HG03095 (cell line): ENCODE measurements around the gene CDYL2.
"Not testable (repeated sequence)": the region's sequence is repeated elsewhere in the genome, so short reads cannot be mapped to it uniquely, and the experiment has no call there.

Experiments used
- ATAC-seq: cut with Tn5 transposase; IDR thresholded peaks from one replicate; pipeline ENCODE4 v1.9.1; 2021; ENCODE audit warnings: moderate library complexity; ENCODE audit not compliant: unreplicated experiment

CDYL2 gene

DNA sequence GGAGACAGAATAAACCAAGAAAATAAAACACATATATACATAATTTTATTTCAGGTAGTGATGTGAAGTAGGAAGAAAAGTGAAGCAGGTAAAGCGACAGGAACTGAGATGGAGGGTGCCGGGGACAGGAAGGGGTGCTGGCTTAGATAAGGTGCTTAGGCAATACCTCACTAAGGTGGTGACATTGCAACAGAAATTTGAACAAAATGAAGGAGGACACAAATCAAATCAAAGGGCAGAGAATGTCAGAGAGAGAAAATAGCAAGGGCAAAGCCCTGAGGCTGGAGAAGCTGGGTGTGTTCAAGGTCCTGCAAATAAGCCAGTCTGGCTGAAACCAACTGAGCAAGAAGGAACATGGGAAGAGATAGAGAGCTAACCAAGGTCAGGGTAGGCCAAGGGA, 5.0 kb upstream of the CDYL2 start:
- ATAC-seq = no peak

DNA sequence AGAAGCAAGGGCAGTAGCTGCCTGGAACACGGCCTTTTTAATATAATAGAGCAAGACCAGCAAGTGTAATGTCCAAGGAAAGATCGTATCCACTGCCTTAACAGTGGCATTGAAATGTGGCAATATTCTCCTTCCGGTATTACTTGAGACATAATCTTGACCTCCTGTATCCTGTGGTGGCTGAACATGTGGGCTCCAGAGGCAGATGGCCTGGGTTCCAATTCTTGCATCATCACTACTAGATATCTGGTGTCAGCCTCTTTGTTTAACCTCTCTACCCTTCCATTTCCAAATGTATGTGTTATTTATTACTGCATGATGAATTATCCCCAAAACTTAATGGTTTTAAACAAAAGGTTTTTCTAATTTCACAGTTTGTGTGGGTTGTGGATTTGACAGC, 3.5 kb upstream of the CDYL2 start:
- no peak for ATAC-seq

- ATAC-seq = no peak
Observed at GRCh38 chr16:80806927-80807340, 2.5 kb upstream of the CDYL2 start.

GRCh38 chr16:80806289-80806688, 1.9 kb upstream of the CDYL2 start:
- no peak for ATAC-seq

GRCh38 chr16:80804056-80804525, 307 bp downstream of the CDYL2 start:
- peak; percentile 32 for ATAC-seq

GRCh38 chr16:80803339-80804055, 901 bp downstream of the CDYL2 start:
- ATAC-seq = peak; percentile 19

DNA sequence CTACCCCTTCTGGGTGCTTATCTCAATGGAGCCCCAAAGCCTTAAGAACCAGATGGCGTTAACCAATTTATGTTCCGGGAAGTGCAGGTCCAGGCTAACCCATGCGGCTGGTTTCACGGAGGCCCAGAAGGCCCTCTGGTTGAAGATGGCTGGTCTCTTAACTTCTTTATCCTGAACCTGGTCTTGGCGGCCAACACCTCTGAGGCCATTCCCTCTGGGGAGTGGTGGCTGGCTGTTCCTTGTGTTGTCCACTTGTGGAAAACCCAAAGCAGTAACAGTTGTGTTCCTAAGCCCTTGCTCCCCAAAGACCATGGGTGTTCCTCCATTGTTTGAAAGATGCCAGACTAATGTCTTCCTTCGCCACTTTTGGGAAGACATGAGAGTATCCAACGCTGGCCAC, 1.5 kb downstream of the CDYL2 start:
- no peak for ATAC-seq

DNA sequence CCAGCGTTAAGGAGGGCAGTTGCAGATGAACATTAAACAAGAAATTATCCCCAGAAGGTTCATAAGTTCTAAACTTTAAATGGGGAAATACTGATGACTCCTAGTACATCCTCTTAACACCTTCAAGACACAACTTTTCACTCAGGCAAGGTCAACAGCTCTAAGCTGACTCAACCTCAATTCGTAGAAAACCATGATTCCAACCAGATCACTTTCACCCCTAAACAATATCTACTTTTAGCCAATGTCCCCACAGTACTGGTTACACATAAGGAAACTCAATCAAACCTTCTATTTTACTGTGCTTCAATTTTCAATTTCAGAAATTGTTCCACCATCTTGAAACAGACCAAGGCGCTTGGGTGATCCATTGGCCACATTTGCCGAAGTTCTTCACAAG, 2.3 kb downstream of the CDYL2 start:
- no peak for ATAC-seq

GRCh38 chr16:80794071-80794470, 10.3 kb downstream of the CDYL2 start:
- ATAC-seq = no peak

- ATAC-seq = no peak
Observed at GRCh38 chr16:80792031-80792430, 12.4 kb downstream of the CDYL2 start.

DNA sequence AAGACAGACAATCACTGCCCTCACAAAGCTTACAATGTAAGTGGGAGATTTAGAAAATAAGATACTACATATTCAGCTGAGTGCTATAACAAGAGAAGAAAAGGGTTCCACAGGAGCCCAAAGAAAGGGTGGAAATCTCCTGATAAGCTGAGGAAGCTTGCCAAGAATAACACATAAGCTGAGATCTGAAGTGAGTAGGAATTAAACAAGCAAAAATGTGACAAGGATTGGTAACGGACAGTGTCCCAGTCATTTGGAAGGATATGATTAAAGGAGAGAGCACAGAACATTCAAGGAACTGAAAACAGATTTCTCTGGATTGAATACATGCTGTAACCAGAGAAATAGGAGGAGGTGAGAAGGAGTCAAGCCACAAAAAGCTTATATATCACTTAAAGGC, 13.0 kb downstream of the CDYL2 start:
- no peak for ATAC-seq

- ATAC-seq = no peak
Observed at GRCh38 chr16:80790751-80791150, 13.6 kb downstream of the CDYL2 start.

DNA sequence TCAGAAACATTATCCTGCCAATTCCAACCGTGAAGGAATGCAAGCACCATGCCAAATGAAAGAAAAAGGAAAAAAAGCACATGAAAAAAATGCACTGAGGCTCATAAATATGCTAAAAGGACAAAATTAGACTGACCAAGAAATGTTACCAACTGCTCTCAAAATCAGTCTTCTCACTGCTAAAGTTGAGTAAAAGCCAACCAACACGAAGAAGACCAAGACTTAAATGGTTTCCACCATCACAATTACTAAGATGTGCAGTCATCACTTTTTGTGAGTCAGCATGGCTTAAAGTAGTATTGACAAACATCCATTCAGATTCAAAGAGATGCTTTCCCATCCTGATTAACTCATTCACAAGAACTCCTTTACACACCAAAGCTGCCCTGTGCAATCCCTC, 16.4 kb downstream of the CDYL2 start:
- ATAC-seq = no peak

DNA sequence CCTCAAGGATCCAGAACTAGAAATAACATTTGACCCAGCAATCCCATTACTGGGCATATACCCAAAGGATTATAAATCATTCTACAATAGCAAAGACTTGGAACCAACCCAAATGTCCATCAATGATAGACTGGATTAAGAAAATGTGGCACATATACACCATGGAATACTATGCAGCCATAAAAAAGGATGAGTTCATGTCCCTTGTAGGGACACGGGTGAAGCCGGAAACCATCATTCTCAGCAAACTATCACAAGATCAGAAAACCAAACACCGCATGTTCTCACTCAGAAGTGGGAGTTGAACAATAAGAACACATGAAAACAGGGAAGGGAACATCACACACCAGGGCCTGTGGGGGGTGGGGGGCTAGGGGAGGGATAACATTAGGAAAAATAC, 17.8 kb downstream of the CDYL2 start:
- ATAC-seq = not testable (repeated sequence)

DNA sequence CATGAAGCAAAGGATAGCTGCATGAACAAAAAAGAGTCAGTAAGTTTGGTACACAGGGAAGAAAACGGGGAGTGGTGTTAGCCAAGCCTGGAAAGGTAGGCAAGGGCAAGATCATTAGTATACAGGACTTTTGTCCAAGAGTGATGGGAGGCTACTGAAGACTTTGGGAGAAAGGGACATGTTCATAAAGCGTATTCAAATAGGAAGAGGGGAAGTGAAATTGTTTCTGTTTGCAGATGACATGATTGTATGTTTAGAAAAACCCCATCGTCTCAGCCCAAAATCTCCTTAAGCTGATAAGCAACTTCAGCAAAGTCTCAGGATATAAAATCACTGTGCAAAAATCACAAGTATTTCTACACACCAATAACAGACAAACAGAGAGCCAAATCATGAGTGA, 19.4 kb downstream of the CDYL2 start:
- ATAC-seq = no peak

- no peak for ATAC-seq
Observed at GRCh38 chr16:80778703-80779102, 25.7 kb downstream of the CDYL2 start.

GRCh38 chr16:80776856-80777255, 27.5 kb downstream of the CDYL2 start:
- ATAC-seq = no peak

DNA sequence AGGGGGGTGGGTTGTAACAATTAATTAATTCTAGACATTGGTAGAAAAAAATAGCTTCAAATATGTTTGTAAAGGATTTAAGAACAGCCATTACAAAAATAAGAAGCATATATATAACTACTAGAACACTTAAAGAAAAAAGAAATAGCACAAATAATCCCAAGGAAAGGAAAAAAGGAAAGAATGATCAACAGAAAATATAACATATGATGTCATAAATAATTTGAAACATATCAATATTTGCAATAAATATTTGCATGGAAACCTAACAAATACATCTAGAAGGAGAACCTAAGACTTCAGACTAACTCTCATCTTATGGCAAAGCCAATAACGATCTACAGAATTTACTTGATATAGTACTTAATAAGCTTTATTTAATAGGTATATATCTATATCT, 28.9 kb downstream of the CDYL2 start:
- no peak for ATAC-seq

- no peak for ATAC-seq
Observed at GRCh38 chr16:80766798-80767197, 37.6 kb downstream of the CDYL2 start.

- no peak for ATAC-seq
Observed at GRCh38 chr16:80759419-80760162, 44.8 kb downstream of the CDYL2 start.

- ATAC-seq = no peak
Observed at GRCh38 chr16:80754476-80754875, 49.9 kb downstream of the CDYL2 start.

GRCh38 chr16:80752541-80752940, 51.9 kb downstream of the CDYL2 start:
- ATAC-seq = no peak
